ENCODE measurements around the gene PEAK1. TPM values are rescaled to one million over a fixed set of nuclear protein-coding genes. Genes with fewer than 3 reads are reported as not detected.
A peak's percentile ranks its signal among the peaks of the same experiment; 100 is the strongest.

Gene PEAK1
- total and polyA plus RNA-seq, 9 of the 15 experiments (the other 6 are each of a cell fraction or from before 2014, with no cell fraction given), result 0.99 to 22.4 (median 10.8) TPM

DNA sequence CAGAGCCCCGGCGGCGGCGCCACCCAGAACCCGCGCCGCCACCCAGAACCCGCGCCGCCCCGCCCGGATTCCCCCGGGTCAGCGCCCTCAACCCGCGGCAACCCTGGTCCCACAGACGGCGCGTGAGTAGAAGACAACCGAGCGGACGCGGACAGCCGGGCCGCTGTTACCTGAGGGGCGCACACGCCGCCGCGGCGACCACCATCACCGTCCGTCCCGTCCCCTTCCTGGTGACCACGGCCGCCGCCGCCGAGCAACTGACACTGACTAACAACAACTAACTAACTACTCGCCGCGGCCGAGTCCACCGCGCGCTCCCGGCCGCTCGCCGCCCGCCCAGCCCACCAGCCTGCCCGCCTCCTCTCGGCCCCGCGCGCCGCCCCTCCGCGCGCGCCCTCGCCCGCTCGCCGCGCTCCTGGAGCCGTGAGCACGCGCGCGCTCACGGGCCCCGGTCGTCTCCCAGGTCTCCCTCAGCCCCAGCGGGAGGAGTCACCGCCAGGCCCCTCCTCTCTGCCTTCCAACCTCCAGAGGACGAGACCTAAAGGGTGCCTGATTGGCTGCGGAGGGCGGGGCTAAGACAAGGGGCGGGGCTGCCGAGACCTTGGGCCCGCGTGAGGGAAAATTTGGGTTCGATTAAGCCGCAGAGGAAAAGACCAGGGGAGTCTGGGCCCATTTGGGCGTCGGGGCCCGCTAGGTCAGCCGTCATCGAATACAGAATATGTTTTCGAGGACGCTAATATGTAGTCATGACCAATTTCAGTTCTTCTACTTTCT, at the start of gene PEAK1 (continued):
- TF ChIP-seq, protein P1, sequence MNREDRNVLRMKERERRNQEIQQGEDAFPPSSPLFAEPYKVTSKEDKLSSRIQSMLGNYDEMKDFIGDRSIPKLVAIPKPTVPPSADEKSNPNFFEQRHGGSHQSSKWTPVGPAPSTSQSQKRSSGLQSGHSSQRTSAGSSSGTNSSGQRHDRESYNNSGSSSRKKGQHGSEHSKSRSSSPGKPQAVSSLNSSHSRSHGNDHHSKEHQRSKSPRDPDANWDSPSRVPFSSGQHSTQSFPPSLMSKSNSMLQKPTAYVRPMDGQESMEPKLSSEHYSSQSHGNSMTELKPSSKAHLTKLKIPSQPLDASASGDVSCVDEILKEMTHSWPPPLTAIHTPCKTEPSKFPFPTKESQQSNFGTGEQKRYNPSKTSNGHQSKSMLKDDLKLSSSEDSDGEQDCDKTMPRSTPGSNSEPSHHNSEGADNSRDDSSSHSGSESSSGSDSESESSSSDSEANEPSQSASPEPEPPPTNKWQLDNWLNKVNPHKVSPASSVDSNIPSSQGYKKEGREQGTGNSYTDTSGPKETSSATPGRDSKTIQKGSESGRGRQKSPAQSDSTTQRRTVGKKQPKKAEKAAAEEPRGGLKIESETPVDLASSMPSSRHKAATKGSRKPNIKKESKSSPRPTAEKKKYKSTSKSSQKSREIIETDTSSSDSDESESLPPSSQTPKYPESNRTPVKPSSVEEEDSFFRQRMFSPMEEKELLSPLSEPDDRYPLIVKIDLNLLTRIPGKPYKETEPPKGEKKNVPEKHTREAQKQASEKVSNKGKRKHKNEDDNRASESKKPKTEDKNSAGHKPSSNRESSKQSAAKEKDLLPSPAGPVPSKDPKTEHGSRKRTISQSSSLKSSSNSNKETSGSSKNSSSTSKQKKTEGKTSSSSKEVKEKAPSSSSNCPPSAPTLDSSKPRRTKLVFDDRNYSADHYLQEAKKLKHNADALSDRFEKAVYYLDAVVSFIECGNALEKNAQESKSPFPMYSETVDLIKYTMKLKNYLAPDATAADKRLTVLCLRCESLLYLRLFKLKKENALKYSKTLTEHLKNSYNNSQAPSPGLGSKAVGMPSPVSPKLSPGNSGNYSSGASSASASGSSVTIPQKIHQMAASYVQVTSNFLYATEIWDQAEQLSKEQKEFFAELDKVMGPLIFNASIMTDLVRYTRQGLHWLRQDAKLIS (CRISPR knock-in tag; IDR thresholded peaks at IDR 0.05), result peak; percentile 58; the same call in 1 of the 2 replicates
- TF ChIP-seq ILF3 (IDR thresholded peaks at IDR 0.05; ENCODE audit: borderline replicate concordance) (0 out of 2 replicates have a peak, but pooled peaks have one; percentile 48), HMGN3 (IDR thresholded peaks at IDR 0.05; ENCODE audit: borderline replicate concordance, extremely low read depth, insufficient read length, low read depth, low read length) (peak; percentile 71), ZNF766 (CRISPR knock-in tag; conservative IDR thresholded peaks at IDR 0.05) (peak; percentile 87), POLR2B (IDR thresholded peaks at IDR 0.05; ENCODE audit: low read depth, partially characterized antibody) (peak; percentile 66), FOXK2 (conservative IDR thresholded peaks at IDR 0.05 in 1 of 2, IDR thresholded peaks at IDR 0.05 in 1 of 2; ENCODE audit: low read depth in 2 of 2) (no peak), RBBP5 (IDR thresholded peaks at IDR 0.05; ENCODE audit: borderline replicate concordance, insufficient read depth, low read length, poor library complexity, severe bottlenecking) (peak; percentile 67)
- TF ChIP-seq, protein P2, sequence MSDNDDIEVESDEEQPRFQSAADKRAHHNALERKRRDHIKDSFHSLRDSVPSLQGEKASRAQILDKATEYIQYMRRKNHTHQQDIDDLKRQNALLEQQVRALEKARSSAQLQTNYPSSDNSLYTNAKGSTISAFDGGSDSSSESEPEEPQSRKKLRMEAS (CRISPR knock-in tag; IDR thresholded peaks at IDR 0.05), result 0 out of 2 replicates have a peak, but pooled peaks have one; percentile 28
- TF ChIP-seq, protein P3, sequence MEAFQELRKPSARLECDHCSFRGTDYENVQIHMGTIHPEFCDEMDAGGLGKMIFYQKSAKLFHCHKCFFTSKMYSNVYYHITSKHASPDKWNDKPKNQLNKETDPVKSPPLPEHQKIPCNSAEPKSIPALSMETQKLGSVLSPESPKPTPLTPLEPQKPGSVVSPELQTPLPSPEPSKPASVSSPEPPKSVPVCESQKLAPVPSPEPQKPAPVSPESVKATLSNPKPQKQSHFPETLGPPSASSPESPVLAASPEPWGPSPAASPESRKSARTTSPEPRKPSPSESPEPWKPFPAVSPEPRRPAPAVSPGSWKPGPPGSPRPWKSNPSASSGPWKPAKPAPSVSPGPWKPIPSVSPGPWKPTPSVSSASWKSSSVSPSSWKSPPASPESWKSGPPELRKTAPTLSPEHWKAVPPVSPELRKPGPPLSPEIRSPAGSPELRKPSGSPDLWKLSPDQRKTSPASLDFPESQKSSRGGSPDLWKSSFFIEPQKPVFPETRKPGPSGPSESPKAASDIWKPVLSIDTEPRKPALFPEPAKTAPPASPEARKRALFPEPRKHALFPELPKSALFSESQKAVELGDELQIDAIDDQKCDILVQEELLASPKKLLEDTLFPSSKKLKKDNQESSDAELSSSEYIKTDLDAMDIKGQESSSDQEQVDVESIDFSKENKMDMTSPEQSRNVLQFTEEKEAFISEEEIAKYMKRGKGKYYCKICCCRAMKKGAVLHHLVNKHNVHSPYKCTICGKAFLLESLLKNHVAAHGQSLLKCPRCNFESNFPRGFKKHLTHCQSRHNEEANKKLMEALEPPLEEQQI (IDR thresholded peaks at IDR 0.05), result no peak
- TF ChIP-seq, protein P4, sequence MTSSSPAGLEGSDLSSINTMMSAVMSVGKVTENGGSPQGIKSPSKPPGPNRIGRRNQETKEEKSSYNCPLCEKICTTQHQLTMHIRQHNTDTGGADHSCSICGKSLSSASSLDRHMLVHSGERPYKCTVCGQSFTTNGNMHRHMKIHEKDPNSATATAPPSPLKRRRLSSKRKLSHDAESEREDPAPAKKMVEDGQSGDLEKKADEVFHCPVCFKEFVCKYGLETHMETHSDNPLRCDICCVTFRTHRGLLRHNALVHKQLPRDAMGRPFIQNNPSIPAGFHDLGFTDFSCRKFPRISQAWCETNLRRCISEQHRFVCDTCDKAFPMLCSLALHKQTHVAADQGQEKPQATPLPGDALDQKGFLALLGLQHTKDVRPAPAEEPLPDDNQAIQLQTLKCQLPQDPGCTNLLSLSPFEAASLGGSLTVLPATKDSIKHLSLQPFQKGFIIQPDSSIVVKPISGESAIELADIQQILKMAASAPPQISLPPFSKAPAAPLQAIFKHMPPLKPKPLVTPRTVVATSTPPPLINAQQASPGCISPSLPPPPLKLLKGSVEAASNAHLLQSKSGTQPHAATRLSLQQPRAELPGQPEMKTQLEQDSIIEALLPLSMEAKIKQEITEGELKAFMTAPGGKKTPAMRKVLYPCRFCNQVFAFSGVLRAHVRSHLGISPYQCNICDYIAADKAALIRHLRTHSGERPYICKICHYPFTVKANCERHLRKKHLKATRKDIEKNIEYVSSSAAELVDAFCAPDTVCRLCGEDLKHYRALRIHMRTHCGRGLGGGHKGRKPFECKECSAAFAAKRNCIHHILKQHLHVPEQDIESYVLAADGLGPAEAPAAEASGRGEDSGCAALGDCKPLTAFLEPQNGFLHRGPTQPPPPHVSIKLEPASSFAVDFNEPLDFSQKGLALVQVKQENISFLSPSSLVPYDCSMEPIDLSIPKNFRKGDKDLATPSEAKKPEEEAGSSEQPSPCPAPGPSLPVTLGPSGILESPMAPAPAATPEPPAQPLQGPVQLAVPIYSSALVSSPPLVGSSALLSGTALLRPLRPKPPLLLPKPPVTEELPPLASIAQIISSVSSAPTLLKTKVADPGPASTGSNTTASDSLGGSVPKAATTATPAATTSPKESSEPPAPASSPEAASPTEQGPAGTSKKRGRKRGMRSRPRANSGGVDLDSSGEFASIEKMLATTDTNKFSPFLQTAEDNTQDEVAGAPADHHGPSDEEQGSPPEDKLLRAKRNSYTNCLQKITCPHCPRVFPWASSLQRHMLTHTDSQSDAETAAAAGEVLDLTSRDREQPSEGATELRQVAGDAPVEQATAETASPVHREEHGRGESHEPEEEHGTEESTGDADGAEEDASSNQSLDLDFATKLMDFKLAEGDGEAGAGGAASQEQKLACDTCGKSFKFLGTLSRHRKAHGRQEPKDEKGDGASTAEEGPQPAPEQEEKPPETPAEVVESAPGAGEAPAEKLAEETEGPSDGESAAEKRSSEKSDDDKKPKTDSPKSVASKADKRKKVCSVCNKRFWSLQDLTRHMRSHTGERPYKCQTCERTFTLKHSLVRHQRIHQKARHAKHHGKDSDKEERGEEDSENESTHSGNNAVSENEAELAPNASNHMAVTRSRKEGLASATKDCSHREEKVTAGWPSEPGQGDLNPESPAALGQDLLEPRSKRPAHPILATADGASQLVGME (CRISPR knock-in tag; IDR thresholded peaks at IDR 0.05), result peak; percentile 75; the same call in 1 of the 2 replicates

Data from K562 (cell line).